GM23338 (cell line): Measurements from ENCODE around the gene OR6K2. TPM values are rescaled to one million over a fixed set of nuclear protein-coding genes. Genes with fewer than 3 reads are reported as not detected.

Source experiments
- ATAC-seq: fragments of 200-7000 bp; cut with Tn5 transposase; 3 replicates; pipeline ENCODE4 v1.9.1; 2020
- DNase-seq: peaks from one replicate; pipeline ENCODE4 v3.0.0-alpha.2; 2015; ENCODE audit warnings: low spot score
- H2AFZ ChIP-seq: fragments of 200-600 bp; sonication (generic); 2 replicates; pipeline ENCODE4 v1.8.0; 2016; ENCODE audit warnings: antibody characterized with exemption, mild to moderate bottlenecking, moderate library complexity
- H3F3A ChIP-seq: fragments of 200-600 bp; sonication (generic); replicated peaks from 2 replicates; pipeline ENCODE4 v1.8.0; 2017; ENCODE audit warnings: antibody characterized with exemption, mixed run types, low read depth
- H3K27ac ChIP-seq: fragments of 200-600 bp; sonication (generic); 2 replicates; pipeline ENCODE4 v1.6.1; 2016; ENCODE audit warnings: low read depth
- H3K27me3 ChIP-seq: fragments of 200-600 bp; sonication (generic); 2 replicates; pipeline ENCODE4 v1.8.0; 2016; ENCODE audit warnings: mild to moderate bottlenecking, mixed run types, moderate library complexity; ENCODE audit not compliant: insufficient read depth
- H3K36me3 ChIP-seq: fragments of 200-600 bp; sonication (generic); 2 replicates; pipeline ENCODE4 v1.8.0; 2016; ENCODE audit warnings: mild to moderate bottlenecking; ENCODE audit not compliant: insufficient read depth
- H3K4me1 ChIP-seq: fragments of 200-600 bp; sonication (generic); 2 replicates; pipeline ENCODE4 v1.8.0; 2016; ENCODE audit warnings: mild to moderate bottlenecking, moderate library complexity; ENCODE audit not compliant: insufficient read depth
- H3K4me2 ChIP-seq: fragments of 200-600 bp; sonication (generic); 2 replicates; pipeline ENCODE4 v1.7.1; 2017; ENCODE audit warnings: mixed run types
- H3K4me3 ChIP-seq: fragments of 200-600 bp; sonication (generic); 2 replicates; pipeline ENCODE4 v1.6.1; 2016; ENCODE audit warnings: mixed run types
- H3K79me2 ChIP-seq: fragments of 200-600 bp; sonication (generic); replicated peaks from 2 replicates; pipeline ENCODE4 v1.8.0; 2017; ENCODE audit warnings: mild to moderate bottlenecking; ENCODE audit not compliant: insufficient read depth
- H3K9me2 ChIP-seq: fragments of 200-600 bp; sonication (generic); 2 replicates; pipeline ENCODE4 v1.8.0; 2017; ENCODE audit not compliant: insufficient read depth
- H4K20me1 ChIP-seq: fragments of 200-600 bp; sonication (generic); replicated peaks from 2 replicates; pipeline ENCODE4 v1.8.0; 2017; ENCODE audit warnings: mild to moderate bottlenecking; ENCODE audit not compliant: insufficient read depth
- H3K27ac Mint-ChIP-seq: 2 replicates; pipeline ENCODE4 v1.8.0; 2020; ENCODE audit warnings: inconsistent platforms, mild to moderate bottlenecking, moderate library complexity, mixed read lengths
- H3K27me3 Mint-ChIP-seq: 3 replicates; pipeline ENCODE4 v1.8.0; 2022; ENCODE audit warnings: low read depth, mild to moderate bottlenecking, moderate library complexity, mixed read lengths, inconsistent platforms; ENCODE audit not compliant: insufficient read depth, poor library complexity
- H3K36me3 Mint-ChIP-seq: 3 replicates; pipeline ENCODE4 v1.8.0; 2021; ENCODE audit warnings: low read depth, mild to moderate bottlenecking, inconsistent platforms, moderate library complexity, mixed read lengths
- H3K4me1 Mint-ChIP-seq: 3 replicates; pipeline ENCODE4 v1.8.0; 2020; ENCODE audit warnings: mild to moderate bottlenecking, inconsistent platforms, mixed read lengths
- H3K4me3 Mint-ChIP-seq: 3 replicates; pipeline ENCODE4 v1.8.0; 2021; ENCODE audit warnings: moderate library complexity, mild to moderate bottlenecking, inconsistent platforms, mixed read lengths
- H3K9me3 Mint-ChIP-seq: 3 replicates; pipeline ENCODE4 v1.8.0; 2020; ENCODE audit warnings: moderate library complexity, mild to moderate bottlenecking, inconsistent platforms, mixed read lengths
- ETS1 ChIP-seq: IDR thresholded peaks from 2 replicates; pipeline ENCODE4 v1.6.1; 2016; ENCODE audit warnings: antibody characterized with exemption
- EZH2phosphoT487 ChIP-seq: fragments of 200-600 bp; sonication (generic); IDR thresholded peaks from one replicate; pipeline ENCODE4 v1.8.1; 2018; ENCODE audit warnings: antibody characterized with exemption; ENCODE audit not compliant: unreplicated experiment
- JUNB ChIP-seq: IDR thresholded peaks from one replicate; pipeline ENCODE4 v1.6.1; 2016; ENCODE audit warnings: antibody characterized with exemption; ENCODE audit not compliant: unreplicated experiment
- POLR2AphosphoS5 ChIP-seq: IDR thresholded peaks from 2 replicates; pipeline ENCODE4 v1.6.1; 2016; ENCODE audit warnings: antibody characterized with exemption, low read depth
- REST ChIP-seq: IDR thresholded peaks from one replicate; pipeline ENCODE4 v1.6.1; 2018; ENCODE audit warnings: antibody characterized with exemption; ENCODE audit not compliant: unreplicated experiment
- STAT1 ChIP-seq: IDR thresholded peaks from one replicate; pipeline ENCODE4 v1.6.1; 2016; ENCODE audit warnings: antibody characterized with exemption; ENCODE audit not compliant: unreplicated experiment
- ZNF462 ChIP-seq: fragments of 250-450 bp; sonication (Bioruptor Pico); IDR thresholded peaks from 2 replicates; pipeline ENCODE4 v1.5.0; 2020; ENCODE audit warnings: mild to moderate bottlenecking, moderate library complexity
- polyA plus RNA-seq: library from polyadenylated mRNA; unstranded; fragments of >200 nt; fragmentation: Nextera tagmentation; extraction: Ambion mirVana; gene quantifications from 2 replicates; pipeline ENCODE4 v1.2.1, GENCODE V29; 2016
- total RNA-seq: library from RNA; depleted of rRNA; stranded (reverse); fragments of >200 nt; shearing (Covaris generic); gene quantifications from 2 replicates; pipeline ENCODE4 v1.2.3, GENCODE V29; 2014

OR6K2 gene
- total and polyA plus RNA-seq, 2 experiments from 2014 or later, result not detected

- no peak for TF ChIP-seq ZNF462 (CRISPR knock-in tag)
Observed at GRCh38 chr1:158731707-158732106, 31.3 kb upstream of the OR6K2 start (continued).

- Histone ChIP-seq H3K27ac (no peak overlapping the region), H3K4me1 (no peaks in the 10 kb centered on the region), H3K9me2 (no peaks in the 10 kb centered on the region; the same call in 1 of the 2 replicates), H3K4me2 (no peak overlapping the region), H3F3A (no peaks in the 10 kb centered on the region), H2AFZ (no peak overlapping the region), H4K20me1 (no peaks in the 10 kb centered on the region), H3K36me3 (no peaks in the 10 kb centered on the region), H3K4me3 (no peak overlapping the region), H3K27me3 (no peaks in the 10 kb centered on the region), H3K79me2 (no peaks in the 10 kb centered on the region)
- no peaks in the 10 kb centered on the region for H3K9me3 Mint-ChIP-seq
- H3K27ac Mint-ChIP-seq, result no peak overlapping the region
- DNase-seq (no peak), ATAC-seq (no peak)
- no peak overlapping the region for H3K4me3 Mint-ChIP-seq
- H3K27me3 Mint-ChIP-seq, result no peaks in the 10 kb centered on the region
- H3K36me3 Mint-ChIP-seq, result no peaks in the 10 kb centered on the region
- H3K4me1 Mint-ChIP-seq, result no peaks in the 10 kb centered on the region
- TF ChIP-seq POLR2AphosphoS5 (no peak), REST (no peak), ETS1 (no peak), STAT1 (no peak), JUNB (no peak), EZH2phosphoT487 (no peak)
Observed at GRCh38 chr1:158730453-158730852, 30.0 kb upstream of the OR6K2 start.
